Stimulated activated effector memory CD8-positive, alpha-beta T cell treated with anti-CD3 and anti-CD28 coated beads, Interleukin-12 subunit alpha, Interleukin-12 subunit beta, amount 100 ng/mL, for 72 hours (primary cell): ENCODE measurements around the gene TSPAN15.
A peak's percentile ranks its signal among the peaks of the same experiment; 100 is the strongest.

ENCODE experiments used
- ATAC-seq: fragments of 150-1000 bp; cut with Tn5 transposase; 2 replicates; pipeline ENCODE4 v1.10.0; 2021
- DNase-seq, 2 donors: peaks; one replicate each; pipeline ENCODE4 v3.0.0; 2021 to 2022; ENCODE audit warnings: low spot score in 2 of 2
- H3K27ac Mint-ChIP-seq: one replicate; pipeline ENCODE4 v1.8.0; 2022; ENCODE audit warnings: mild to moderate bottlenecking, mixed read lengths
- H3K36me3 Mint-ChIP-seq: one replicate; pipeline ENCODE4 v1.8.0; 2022; ENCODE audit warnings: mild to moderate bottlenecking, mixed read lengths
- H3K4me1 Mint-ChIP-seq: one replicate; pipeline ENCODE4 v1.8.0; 2022; ENCODE audit warnings: mixed read lengths
- H3K4me3 Mint-ChIP-seq: one replicate; pipeline ENCODE4 v1.8.0; 2022; ENCODE audit warnings: mild to moderate bottlenecking, mixed read lengths
- H3K9me3 Mint-ChIP-seq: one replicate; pipeline ENCODE4 v1.8.0; 2022; ENCODE audit warnings: mixed read lengths

The TSPAN15 gene

DNA sequence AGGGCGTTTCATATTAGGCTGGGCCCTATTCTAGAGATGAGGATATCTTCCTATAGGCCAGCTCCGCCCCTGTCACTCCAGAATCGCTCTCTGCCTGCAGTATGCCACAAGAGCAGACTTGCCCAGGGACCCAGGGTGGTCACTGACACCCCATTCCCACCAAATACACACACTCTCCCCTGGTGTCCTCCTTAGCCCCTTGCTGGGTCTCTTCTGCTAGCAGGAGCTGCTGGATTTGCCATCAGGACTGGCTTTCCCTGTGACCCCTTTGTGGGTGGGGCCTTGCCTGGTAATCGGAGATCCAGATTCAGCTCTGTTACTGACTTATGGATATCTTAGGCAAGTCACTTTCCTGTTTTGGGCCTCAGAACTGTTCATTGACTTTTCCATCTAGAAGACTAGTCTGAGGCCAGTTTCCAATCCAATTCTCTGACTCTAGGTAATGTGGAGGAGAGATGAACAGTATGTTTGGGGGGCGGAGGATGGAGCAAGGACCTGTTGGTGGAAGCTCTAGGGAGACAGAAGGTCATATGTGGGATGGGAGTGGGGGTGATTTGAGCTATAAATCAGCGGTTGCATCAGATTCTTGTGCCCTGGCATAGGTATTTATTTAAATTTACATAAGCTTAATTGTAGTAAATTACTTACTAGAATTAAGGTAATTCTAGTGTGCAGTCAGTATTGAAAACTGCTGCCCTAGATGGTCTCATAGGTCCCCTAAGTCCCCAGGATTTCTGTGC lies 1.6 kb downstream of the TSPAN15 start:
- ATAC-seq (no peak), DNase-seq (no peak)
- Mint-ChIP-seq H3K4me1 (peaks cover 47% of the 10 kb centered on the region), H3K9me3 (no peaks in the 10 kb centered on the region), H3K27ac (no peak overlapping the region), H3K4me3 (peak overlapping the region; percentile 86), H3K36me3 (peaks cover 7% of the 10 kb centered on the region)

DNA sequence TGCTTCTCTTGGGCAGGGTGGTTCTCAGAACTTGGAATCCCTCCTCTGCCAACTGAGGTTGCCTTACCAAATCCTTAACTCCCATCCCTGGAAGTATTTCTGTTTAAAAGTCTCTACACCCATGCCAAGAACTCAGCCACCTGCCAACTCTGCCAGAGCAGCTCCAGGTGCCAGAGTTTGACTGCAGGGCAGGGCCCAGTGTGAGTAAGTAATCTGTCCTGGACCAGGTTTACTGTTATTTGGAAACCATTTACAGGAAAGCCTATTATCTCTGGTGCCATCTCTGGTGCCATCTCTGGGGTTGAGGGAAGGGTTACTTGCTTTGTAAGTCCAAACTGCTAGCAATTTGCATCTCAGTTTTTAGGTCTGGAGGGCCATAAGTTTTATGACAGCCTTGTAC lies 2.5 kb downstream of the TSPAN15 start:
- H3K4me3 Mint-ChIP-seq, result no peak overlapping the region
- no peaks in the 10 kb centered on the region for H3K9me3 Mint-ChIP-seq
- peaks cover 47% of the 10 kb centered on the region for H3K4me1 Mint-ChIP-seq
- ATAC-seq (no peak), DNase-seq (no peak)
- H3K36me3 Mint-ChIP-seq, result peaks cover 7% of the 10 kb centered on the region
- H3K27ac Mint-ChIP-seq, result no peak overlapping the region

DNA sequence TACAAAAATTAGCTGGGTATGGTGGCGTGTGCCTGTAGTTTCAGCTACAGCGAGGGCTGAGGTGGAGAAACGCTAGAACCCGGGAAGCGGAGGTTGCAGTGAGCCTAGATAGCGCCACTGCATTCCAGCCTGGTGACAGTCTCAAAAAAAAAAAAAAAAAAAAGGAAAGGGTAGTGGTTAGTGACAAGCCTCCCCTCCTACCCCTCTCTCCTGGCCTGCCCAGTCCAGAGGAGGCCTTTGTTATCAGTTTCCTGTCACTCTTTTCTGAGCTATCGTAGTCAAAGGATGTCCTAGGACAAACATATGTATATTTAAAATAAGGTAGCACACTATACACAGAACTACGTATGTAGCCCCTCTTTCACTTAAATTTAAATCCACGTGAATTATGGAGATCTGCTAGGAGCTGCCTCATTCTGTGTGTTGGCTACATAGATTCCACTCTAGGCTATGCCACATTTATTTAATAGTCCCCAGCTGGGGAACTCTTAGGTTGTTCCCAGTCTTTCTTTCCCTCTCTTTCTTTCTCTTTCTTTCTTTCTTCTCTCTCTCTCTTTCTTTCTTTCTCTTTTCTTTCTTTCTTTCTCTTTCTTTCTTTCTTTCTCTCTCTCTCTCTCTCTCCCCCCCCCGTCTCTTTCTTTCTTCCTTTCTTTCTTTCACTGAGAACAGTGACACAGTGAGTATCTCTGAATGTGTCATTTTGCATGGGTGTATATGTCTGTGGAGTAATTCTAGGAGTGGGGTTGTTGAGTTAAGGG lies 3.9 kb downstream of the TSPAN15 start:
- peak overlapping the region; percentile 5 for H3K4me3 Mint-ChIP-seq
- H3K4me1 Mint-ChIP-seq, result peaks cover 45% of the 10 kb centered on the region
- ATAC-seq (peak; percentile 36), DNase-seq (no peak)
- no peaks in the 10 kb centered on the region for H3K9me3 Mint-ChIP-seq
- peaks cover 7% of the 10 kb centered on the region for H3K36me3 Mint-ChIP-seq
- H3K27ac Mint-ChIP-seq, result no peak overlapping the region

DNA sequence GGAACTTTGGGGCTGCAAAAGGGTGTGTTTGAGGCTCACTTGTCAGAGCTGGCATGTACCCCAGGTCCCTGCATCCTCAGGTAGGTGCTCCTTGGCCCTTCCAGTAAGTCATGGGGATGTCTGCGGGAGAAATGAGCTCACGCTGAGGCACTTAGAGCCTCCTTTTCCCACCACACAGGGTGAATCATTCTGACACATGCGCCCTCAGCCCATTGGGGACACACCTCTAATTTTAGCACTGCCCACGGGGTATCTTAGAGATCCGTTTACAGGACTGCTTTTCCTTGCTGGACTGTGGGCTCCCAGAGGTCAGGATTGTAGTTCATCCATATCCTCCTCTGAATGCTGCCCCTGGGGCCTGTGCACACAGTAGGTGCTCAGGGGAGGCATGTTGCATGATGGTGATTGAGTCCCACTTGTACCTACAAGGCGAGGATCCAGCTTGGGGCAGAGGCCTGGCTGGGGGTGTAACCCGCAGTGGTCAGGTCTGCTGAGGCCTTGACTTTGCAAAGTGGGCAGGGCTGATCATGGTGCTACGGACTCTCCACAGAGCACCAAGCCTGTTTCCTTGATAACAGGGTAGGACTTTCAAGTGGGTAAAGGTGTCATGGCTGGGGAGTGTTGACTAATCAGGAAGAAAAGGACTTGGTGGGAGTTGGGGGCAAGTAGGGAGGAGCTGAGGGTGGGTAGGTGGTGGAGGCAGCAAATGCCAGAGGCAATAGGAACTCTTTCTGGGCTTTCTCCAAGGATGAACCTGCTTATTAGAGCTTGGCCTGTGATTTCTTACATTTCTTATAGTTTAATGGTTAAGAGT lies 5.8 kb downstream of the TSPAN15 start:
- DNase-seq, result no peak
- Mint-ChIP-seq H3K4me3 (peak overlapping the region; percentile 45), H3K27ac (peak overlapping the region; percentile 17)

DNA sequence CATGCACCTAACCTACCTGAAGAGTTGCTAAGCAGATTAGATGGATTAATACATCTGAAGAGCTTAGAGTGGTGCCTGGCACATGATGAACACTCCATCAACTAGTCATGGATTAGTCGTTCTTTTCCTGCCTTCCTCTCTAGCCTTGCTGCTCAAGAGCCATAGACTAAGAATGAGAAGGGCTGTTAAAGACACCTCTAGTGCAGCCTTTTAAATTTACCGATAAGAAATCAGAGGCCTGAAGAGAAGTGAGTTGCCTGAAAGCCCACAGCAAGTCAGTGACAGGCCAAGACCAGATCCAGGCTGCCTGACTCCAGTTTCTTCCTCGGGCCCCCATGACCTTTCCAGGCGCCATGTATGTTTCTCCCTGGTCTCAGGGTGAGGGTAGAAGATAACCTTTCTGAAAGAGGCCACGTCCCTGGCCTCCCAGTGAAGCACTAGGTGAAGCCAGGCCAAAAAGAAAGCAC lies 6.5 kb downstream of the TSPAN15 start:
- ATAC-seq (no peak), DNase-seq (no peak)
- no peaks in the 10 kb centered on the region for H3K9me3 Mint-ChIP-seq
- H3K4me1 Mint-ChIP-seq, result peaks cover 36% of the 10 kb centered on the region
- no peak overlapping the region for H3K4me3 Mint-ChIP-seq
- H3K36me3 Mint-ChIP-seq, result peaks cover 7% of the 10 kb centered on the region
- peak overlapping the region; percentile 17 for H3K27ac Mint-ChIP-seq

More for the DNA sequence above, 5.8 kb downstream of the TSPAN15 start:
- no peaks in the 10 kb centered on the region for H3K9me3 Mint-ChIP-seq
- peaks cover 7% of the 10 kb centered on the region for H3K36me3 Mint-ChIP-seq
- ATAC-seq, result peak; percentile 82
- H3K4me1 Mint-ChIP-seq, result peaks cover 39% of the 10 kb centered on the region

DNA sequence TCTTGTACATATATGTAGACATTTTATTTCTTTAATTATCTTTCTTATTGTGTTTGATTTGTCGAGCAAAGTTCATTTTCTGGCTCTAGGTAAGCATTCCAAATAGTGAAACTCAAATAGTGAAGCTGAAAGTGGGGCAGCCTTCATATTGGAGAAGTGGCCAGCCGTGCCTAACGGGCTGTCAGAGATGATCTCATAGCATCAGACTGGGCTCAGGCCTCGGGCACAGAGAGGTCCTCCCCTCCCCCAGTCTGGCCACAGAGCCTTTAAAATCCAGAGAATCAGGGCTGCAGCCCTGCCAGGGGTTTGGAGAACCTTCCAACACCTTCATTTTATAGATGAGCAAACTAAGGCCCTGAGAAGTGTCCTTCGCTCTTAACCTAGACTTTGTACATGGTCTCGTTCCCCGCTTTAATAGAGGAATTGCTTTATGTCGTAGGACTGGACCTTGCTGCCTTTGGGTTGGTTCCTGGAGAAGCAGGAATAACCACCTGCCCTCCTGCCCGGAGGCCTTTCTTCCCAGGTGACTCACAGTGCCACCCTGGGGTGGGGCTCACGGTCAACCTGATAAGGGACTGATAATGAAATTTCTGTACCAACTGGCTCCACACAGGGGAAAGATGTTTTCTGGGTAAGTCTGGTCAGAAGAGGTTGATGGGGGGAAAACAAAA lies 7.3 kb downstream of the TSPAN15 start:
- Mint-ChIP-seq H3K36me3 (peaks cover 7% of the 10 kb centered on the region), H3K4me3 (no peak overlapping the region), H3K27ac (peak overlapping the region; percentile 17), H3K9me3 (no peaks in the 10 kb centered on the region), H3K4me1 (peaks cover 40% of the 10 kb centered on the region)
- DNase-seq (no peak), ATAC-seq (no peak)

DNA sequence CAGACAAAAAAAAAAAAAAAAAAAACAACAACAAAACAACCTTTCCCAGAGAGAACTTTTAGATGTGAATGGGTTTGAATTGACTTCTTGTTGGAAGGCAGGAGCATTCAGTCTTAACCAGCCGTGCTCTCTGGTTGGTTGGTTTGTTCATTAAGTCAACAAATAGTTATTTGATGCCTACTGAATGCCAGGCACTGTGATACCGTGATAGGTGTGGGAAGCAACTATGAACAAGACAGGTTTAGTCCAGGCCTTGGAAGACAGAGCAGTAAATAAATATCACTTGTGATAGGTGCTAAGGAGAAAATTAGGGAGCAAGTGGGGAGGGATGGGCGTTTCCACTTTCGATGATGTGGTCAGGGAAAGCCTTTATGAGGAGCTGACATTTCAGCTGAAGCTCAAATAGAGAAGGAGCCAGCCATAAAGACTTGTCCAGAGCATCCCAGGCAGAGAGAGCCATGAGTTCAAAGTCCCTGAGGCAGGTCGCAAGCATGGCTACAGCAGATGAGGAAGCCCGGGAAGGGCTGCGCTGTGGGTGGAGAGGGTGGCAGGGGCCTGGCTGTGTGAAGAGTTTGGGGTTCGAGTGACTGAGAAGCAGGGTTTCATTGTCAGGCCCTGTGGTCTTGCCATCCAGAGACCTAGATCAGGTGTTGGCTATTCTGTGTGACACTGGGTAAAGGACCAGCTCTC lies 8.0 kb downstream of the TSPAN15 start:
- peaks cover 7% of the 10 kb centered on the region for H3K36me3 Mint-ChIP-seq
- ATAC-seq (no peak), DNase-seq (no peak)
- H3K27ac Mint-ChIP-seq, result peak overlapping the region; percentile 18
- no peaks in the 10 kb centered on the region for H3K9me3 Mint-ChIP-seq
- H3K4me3 Mint-ChIP-seq, result no peak overlapping the region
- H3K4me1 Mint-ChIP-seq, result peaks cover 46% of the 10 kb centered on the region

DNA sequence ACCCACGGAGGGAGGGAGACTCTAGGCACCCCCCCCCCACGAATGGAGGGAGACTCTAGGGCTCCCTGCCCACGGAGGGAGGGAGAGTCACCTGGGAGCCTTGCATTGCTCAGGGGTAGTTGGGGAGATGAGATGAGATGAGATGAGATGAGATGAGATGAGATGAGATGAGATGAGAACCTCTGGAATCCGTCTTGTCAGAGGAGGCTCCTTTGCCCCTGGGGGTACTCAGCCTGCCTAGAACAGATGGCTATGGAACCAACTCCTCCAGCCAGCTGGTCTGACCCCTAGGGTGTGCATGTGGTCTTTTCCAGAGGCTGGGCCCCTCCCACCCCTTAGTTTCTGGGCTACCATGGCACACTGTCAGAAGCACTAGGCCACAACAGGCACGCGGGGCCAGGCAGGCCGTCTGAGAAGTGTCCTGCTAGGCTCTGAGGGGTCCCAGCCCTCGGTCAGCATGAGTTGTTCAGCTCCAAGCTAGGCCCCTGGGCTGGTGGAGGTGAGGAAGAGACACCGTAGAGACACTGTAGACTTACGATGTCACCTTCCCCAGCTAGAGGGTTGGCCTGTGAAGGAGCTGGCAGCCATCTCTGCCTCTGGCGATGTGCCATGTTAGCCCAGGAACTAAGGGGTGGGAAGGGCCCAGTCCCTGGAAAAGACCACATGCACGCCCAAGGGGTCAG lies 8.8 kb downstream of the TSPAN15 start:
- no peak for ATAC-seq
- Mint-ChIP-seq H3K27ac (peak overlapping the region; percentile 78), H3K4me1 (peaks cover 54% of the 10 kb centered on the region), H3K4me3 (no peak overlapping the region), H3K9me3 (no peaks in the 10 kb centered on the region), H3K36me3 (peaks cover 7% of the 10 kb centered on the region)
- no peak for DNase-seq

DNA sequence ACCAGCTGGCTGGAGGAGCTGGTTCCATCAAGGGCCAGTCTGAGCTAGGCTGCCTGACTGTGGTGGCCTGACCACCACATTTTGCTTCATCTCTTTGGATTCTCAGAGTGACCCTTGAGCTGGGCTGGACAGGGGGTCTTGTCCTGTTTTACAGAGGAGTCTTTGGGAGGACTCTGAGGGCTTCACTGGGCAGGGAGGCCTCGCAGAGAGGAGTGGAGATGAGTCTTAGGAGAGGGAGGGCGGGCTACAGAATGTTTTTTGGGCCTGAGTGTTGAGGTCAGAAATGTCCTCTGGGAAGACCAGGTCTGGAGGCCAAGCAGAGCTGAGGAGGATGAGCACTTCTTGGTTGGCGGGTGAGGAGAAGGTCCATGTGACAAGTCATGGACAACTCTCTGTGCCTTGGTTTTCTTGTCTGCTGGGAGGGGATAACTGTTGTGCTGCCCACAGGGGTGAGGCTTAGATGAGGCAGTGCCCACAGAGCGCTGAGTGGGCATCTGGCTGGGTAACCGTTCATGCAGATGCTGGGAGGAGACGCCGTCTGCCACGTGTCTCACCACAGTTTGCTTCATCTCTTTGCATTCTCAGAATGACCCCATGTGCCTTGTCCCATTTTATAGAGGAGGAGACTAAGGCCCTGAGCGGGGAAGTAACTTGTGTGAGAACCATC lies 9.4 kb downstream of the TSPAN15 start:
- Mint-ChIP-seq H3K9me3 (no peaks in the 10 kb centered on the region), H3K4me3 (no peak overlapping the region), H3K27ac (peak overlapping the region; percentile 78), H3K36me3 (no peaks in the 10 kb centered on the region), H3K4me1 (peaks cover 54% of the 10 kb centered on the region)
- DNase-seq (no peak), ATAC-seq (peak; percentile 53)

DNA sequence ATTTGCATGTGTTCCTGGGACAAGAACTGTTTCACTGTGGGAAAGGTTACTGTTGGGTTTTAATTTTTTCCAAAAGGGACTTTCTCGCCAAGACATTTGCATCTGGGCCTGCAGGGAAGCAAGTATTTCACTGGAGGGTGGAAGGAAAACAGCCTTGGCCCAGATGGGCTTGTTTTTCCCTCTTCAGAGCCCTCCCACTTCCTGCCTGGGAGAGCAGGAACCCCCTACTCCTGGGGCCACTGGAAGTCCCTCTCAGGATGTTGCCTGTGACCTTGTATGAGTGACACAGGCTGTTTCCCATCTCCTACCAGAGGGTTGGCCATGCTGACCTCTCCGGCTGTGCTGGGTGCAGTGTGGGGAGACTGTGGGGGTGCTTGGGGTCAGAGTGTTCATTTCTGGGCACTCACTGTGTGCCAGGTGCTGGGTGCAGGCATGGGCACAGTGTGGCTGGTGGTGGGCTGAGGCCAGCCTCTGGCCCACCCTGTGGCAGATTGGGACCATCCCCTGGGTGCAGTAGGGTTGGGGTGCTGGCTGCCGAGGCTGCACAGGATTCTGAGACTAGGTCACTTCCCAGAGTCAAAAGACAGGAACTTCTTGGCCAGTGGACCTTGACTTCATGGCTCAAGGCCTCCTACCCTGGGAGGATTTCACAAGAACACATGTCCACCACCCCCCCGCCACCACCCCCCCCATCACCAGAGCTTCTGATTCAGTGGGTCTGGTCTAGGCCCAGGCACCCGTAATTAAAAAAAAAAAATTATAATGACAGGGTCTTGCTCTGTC lies 10.2 kb downstream of the TSPAN15 start:
- peaks cover 61% of the 10 kb centered on the region for H3K4me1 Mint-ChIP-seq
- no peak overlapping the region for H3K4me3 Mint-ChIP-seq
- H3K36me3 Mint-ChIP-seq, result no peaks in the 10 kb centered on the region
- no peak for DNase-seq
- no peak for ATAC-seq
- no peaks in the 10 kb centered on the region for H3K9me3 Mint-ChIP-seq
- peak overlapping the region; percentile 78 for H3K27ac Mint-ChIP-seq

DNA sequence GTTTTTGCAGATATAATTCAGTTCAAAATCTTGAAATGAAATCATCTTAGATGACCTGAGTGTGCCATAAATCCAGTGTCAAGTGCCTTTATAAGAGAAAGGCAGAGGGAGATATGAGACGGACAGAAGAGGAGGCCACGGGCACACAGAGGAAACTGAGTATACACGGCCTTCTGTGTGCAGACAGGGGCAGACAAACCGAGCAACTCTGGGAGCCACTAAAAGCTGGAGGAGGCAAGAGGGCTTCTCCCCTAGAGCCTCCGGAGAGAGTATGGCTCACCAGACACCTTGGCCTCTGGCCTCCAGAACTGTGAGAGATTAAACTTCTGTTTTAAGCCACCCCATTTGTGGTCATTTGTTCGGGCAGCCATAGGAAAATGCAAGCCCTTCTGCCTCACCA lies 12.6 kb downstream of the TSPAN15 start:
- Mint-ChIP-seq H3K4me1 (peaks cover 54% of the 10 kb centered on the region), H3K9me3 (no peaks in the 10 kb centered on the region), H3K36me3 (no peaks in the 10 kb centered on the region), H3K4me3 (peak overlapping the region; percentile 60), H3K27ac (peak overlapping the region; percentile 88)
- DNase-seq (no peak), ATAC-seq (no peak)

DNA sequence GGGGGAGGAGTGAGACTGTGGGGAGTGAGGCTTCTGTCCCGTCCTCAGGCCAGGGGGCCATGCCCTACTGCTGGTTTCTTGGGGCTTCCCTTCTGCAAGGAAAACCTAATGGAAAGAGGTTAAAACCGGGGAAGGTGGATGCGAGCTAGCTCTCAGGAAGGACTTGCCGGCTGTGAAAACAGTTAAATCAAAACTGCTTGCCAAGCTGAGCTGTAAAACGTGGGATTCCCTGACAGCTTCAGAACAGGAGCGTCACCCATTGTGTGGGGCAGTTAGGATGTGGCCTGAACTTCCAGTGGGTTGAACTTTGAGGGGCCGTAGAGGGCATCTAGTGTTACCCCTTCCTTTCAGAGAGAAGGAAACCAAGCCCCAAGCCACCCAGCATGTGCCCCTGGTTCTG lies 13.1 kb downstream of the TSPAN15 start:
- ATAC-seq, result no peak
- Mint-ChIP-seq H3K4me1 (peaks cover 54% of the 10 kb centered on the region), H3K4me3 (peak overlapping the region; percentile 60)

DNA sequence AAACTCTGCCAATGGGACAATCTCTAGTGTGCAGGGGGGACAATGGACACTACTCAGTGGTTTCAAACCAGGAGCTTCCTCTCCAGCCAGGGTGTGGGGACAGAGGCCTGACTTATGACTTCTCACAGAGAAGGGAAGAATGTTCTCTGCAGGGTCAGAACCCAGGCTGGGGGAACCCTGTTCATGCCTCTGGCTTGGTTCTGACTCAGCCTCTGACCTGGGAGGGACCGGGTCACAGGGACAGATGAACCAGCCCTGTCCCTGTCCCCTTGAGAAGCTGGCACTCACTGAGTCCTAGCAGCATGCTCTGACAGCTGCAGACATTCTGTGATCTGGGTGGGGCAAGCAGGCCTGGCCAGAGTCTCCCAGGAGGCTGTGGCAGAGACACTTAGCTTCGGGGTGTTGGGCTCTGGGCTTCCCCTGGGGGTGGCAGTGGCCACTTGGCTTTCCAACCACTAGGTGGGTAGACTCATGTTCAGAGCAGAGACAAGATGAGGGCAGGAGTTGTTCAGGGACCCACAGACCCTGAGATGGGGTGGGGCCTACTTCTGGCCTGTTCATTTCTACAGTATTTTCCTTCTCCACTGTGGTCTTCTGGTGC lies 13.6 kb downstream of the TSPAN15 start:
- no peaks in the 10 kb centered on the region for H3K36me3 Mint-ChIP-seq
- no peaks in the 10 kb centered on the region for H3K9me3 Mint-ChIP-seq
- no peak for DNase-seq
- H3K27ac Mint-ChIP-seq, result peak overlapping the region; percentile 88
- H3K4me3 Mint-ChIP-seq, result peak overlapping the region; percentile 60
- ATAC-seq, result peak; percentile 72
- peaks cover 50% of the 10 kb centered on the region for H3K4me1 Mint-ChIP-seq

More for the DNA sequence above, 13.1 kb downstream of the TSPAN15 start:
- no peaks in the 10 kb centered on the region for H3K36me3 Mint-ChIP-seq
- DNase-seq, result no peak
- peak overlapping the region; percentile 88 for H3K27ac Mint-ChIP-seq
- H3K9me3 Mint-ChIP-seq, result no peaks in the 10 kb centered on the region
